HEK293 (cell line): ENCODE results near the gene FADS1.

ENCODE experiments used
- CTCF ChIP-seq: fragments of 450-650 bp; formaldehyde crosslinking; IDR thresholded peaks from 2 replicates; pipeline ENCODE4 v1.5.1; 2016; ENCODE audit warnings: missing biosample characterization, missing genetic modification characterization
- GLI4 ChIP-seq: fragments of 450-650 bp; formaldehyde crosslinking; IDR thresholded peaks from 2 replicates; pipeline ENCODE4 v1.5.1; 2016; ENCODE audit warnings: missing biosample characterization, missing genetic modification characterization
- PRDM1 ChIP-seq: fragments of 450-650 bp; formaldehyde crosslinking; IDR thresholded peaks from 2 replicates; pipeline ENCODE4; 2016; ENCODE audit warnings: missing biosample characterization, missing genetic modification characterization
- REST ChIP-seq: fragments of 450-650 bp; formaldehyde crosslinking; IDR thresholded peaks from 2 replicates; pipeline ENCODE4 v1.5.1; 2016; ENCODE audit warnings: missing biosample characterization, missing genetic modification characterization
- SETDB1 ChIP-seq: IDR thresholded peaks from one replicate; pipeline ENCODE4 v1.6.1; 2017; ENCODE audit warnings: mild to moderate bottlenecking, low read length, moderate library complexity, mixed read lengths; ENCODE audit not compliant: insufficient read length
- TCF7L2 ChIP-seq: IDR thresholded peaks from 2 replicates; pipeline ENCODE4 v1.6.1; 2011; ENCODE audit warnings: low read depth, mild to moderate bottlenecking, inconsistent platforms, low read length, moderate library complexity, borderline replicate concordance
- ZBTB7A ChIP-seq: fragments of 450-650 bp; formaldehyde crosslinking; IDR thresholded peaks from 2 replicates; pipeline ENCODE4 v1.5.1; 2016; ENCODE audit warnings: low read depth, missing biosample characterization, missing genetic modification characterization
- ZBTB8A ChIP-seq: fragments of 450-650 bp; formaldehyde crosslinking; IDR thresholded peaks from 2 replicates; pipeline ENCODE4 v1.5.1; 2016; ENCODE audit warnings: missing biosample characterization, missing genetic modification characterization
- ZNF146 ChIP-seq: fragments of 450-650 bp; formaldehyde crosslinking; IDR thresholded peaks from 2 replicates; pipeline ENCODE4 v1.5.1; 2016; ENCODE audit warnings: missing biosample characterization, missing genetic modification characterization
- ZNF24 ChIP-seq: fragments of 450-650 bp; formaldehyde crosslinking; IDR thresholded peaks from 2 replicates; pipeline ENCODE4 v1.5.1; 2016; ENCODE audit warnings: missing biosample characterization, missing genetic modification characterization
- ZNF660 ChIP-seq: fragments of 450-650 bp; IDR thresholded peaks from 2 replicates; pipeline ENCODE4 v1.5.1; 2018; ENCODE audit warnings: missing biosample characterization, mild to moderate bottlenecking, missing genetic modification characterization
- ZNF670 ChIP-seq: fragments of 450-650 bp; formaldehyde crosslinking; IDR thresholded peaks from 2 replicates; pipeline ENCODE4 v1.5.1; 2016; ENCODE audit warnings: missing biosample characterization, missing genetic modification characterization, low read depth
- ZNF747 ChIP-seq: fragments of 450-650 bp; formaldehyde crosslinking; IDR thresholded peaks from 2 replicates; pipeline ENCODE4 v1.5.1; 2016; ENCODE audit warnings: missing biosample characterization, missing genetic modification characterization

- no peak for TF ChIP-seq ZNF24
- no peak for TF ChIP-seq ZNF660 (tag by site-specific recombination)
- TF ChIP-seq SETDB1 = no peak
- no peak for TF ChIP-seq REST
- no peak for TF ChIP-seq ZNF747 (tag by site-specific recombination)
- no peak for TF ChIP-seq ZBTB7A (tag by site-specific recombination)
- no peak for TF ChIP-seq CTCF (tag by site-specific recombination)
- no peak for TF ChIP-seq ZNF146 (tag by site-specific recombination)
- no peak for TF ChIP-seq ZNF670 (tag by site-specific recombination)
- no peak for TF ChIP-seq PRDM1 (tag by site-specific recombination)
- TF ChIP-seq TCF7L2 = no peak
- TF ChIP-seq GLI4 (tag by site-specific recombination) = no peak
- no peak for TF ChIP-seq ZBTB8A
These were observed 37.5 kb upstream of the FADS1 start for GRCh38 chr11:61854206-61854895.
